Smooth muscle cell of the pulmonary artery (primary cell): ENCODE measurements around the gene LAT. TPM values are rescaled to one million over a fixed set of nuclear protein-coding genes. Genes with fewer than 3 reads are reported as not detected.

Experiments used
- total RNA-seq: library from RNA; depleted of rRNA; stranded (reverse); fragments of >200 nt; gene quantifications from 2 replicates; pipeline ENCODE4 v1.2.3, GENCODE V29; 2014

The LAT gene, protein sequence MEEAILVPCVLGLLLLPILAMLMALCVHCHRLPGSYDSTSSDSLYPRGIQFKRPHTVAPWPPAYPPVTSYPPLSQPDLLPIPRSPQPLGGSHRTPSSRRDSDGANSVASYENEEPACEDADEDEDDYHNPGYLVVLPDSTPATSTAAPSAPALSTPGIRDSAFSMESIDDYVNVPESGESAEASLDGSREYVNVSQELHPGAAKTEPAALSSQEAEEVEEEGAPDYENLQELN
- total RNA-seq: 0.78 and 2.3 TPM in 2 replicates

DNA sequence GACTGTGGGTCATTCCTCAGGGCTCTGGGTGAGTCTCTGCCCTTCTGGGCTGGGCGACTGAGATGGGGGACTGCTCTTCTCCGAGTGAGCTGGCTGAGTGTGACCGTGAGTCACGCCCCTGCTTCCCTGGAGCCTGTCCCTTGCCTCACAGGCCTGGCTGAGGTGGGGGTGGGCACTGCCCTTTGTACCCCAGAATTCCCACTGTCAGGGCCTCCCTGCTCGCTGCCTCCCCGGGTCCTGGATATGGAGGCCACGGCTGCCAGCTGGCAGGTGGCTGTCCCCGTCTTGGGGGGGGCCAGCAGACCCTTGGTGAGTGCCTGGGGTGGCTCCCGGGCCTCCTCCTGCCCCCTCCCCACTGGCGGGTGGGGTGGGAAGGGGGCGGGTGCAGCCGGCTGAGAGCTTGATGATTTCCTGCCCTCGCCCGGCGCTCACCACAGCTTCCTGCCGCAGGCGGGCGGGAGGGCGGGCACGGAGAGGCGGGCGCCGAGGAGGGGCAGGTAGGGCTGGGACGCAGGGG lies at the start of gene LAT:
Gene LAT (plus strand): TSS at position 434 of the 517 bp plus-strand sequence. CDS start 366 bp downstream, outside the sequence.

DNA sequence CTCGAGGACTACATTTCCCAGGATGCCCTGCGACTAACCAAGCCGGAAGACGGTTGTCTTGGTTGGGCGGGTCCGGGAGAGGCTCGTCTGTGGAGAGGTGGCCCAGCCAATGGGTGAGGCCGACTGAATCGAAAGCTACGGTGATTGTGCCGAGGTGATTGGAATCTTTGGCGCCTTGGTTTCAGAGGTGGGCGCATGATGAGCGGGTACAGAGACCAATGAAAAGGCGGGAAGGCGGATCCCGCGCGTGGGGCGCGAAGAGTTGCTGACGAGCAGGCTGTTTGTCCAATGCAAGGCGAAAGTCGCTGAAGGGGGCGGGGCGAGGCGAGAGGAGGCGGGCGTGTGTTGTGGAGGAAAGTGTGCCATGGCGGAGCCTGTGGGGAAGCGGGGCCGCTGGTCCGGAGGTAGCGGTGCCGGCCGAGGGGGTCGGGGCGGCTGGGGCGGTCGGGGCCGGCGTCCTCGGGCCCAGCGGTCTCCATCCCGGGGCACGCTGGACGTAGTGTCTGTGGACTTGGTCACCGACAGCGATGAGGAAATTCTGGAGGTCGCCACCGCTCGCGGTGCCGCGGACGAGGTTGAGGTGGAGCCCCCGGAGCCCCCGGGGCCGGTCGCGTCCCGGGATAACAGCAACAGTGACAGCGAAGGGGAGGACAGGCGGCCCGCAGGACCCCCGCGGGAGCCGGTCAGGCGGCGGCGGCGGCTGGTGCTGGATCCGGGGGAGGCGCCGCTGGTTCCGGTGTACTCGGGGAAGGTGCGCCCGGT lies 34.0 kb upstream of the LAT start, which contains the start of gene NFATC2IP:
Gene NFATC2IP (plus strand): TSS at position 290 of the 762 bp plus-strand sequence. CDS start 75 bp downstream, at position 365.

DNA sequence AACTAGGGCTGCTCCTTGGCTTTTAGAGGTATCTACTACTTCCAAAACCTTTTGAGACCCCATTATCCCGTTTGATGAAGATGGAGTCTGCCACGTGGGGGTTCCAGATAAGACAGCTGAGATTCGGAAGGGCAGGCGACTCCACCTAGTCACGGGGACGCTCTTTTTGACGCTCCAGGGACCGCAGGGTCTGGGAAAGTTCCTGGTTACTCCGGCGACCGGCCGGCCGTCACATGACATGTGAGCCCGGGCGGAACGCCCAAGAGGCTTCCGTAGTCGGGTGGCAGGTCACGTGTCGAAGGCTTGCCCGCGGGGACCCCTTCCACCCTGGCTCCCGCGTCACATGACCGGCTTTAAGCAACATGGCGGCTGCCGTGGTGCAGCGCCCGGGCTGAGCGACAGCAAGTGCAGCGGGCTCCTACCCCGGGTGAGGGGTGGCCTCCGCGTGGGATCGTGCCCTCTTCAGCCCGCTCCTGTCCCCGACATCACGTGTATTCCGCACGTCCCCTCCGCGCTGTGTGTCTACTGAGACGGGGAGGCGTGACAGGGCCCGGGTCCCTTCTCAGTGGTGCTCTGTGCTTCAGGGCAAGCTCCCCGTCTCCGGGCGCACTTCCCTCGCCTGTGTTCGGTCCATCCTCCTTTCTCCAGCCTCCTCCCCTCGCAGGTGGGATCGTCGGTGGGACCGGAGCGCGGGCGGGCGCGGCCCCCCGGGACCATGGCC lies 10.3 kb upstream of the LAT start, which contains the start of gene SPNS1:
Gene SPNS1 (plus strand): TSS at position 342 of the 721 bp plus-strand sequence. CDS start 374 bp downstream, at position 716.

Other genes starting within 250 kb of the LAT start
- 0.72 and 1.7 TPM in 2 replicates for gene NPIPB9, start 233.3 kb upstream of the LAT start, total RNA-seq
- gene ATXN2L, start 162.1 kb upstream of the LAT start, total RNA-seq: 54.0 and 66.5 TPM in 2 replicates
- 82.1 and 108 TPM in 2 replicates for gene TUFM, start 138.7 kb upstream of the LAT start, total RNA-seq
- 14.7 and 17.3 TPM in 2 replicates for gene SH2B1, start 121.2 kb upstream of the LAT start, total RNA-seq
- gene ATP2A1, start 106.6 kb upstream of the LAT start, total RNA-seq: 0.20 and 0.36 TPM in 2 replicates
- 25.1 and 39.3 TPM in 2 replicates for gene RABEP2, start 59.8 kb upstream of the LAT start, total RNA-seq
- not detected in 2 replicates for gene CD19, start 53.1 kb upstream of the LAT start, total RNA-seq
- gene NFATC2IP, start 34.1 kb upstream of the LAT start, total RNA-seq: 17.7 and 21.1 TPM in 2 replicates
- 41.3 and 42.4 TPM in 2 replicates for gene SPNS1, start 10.3 kb upstream of the LAT start, total RNA-seq